ENCODE data around the gene MUC2.
A peak's percentile ranks its signal among the peaks of the same experiment; 100 is the strongest.

MUC2 gene

DNA sequence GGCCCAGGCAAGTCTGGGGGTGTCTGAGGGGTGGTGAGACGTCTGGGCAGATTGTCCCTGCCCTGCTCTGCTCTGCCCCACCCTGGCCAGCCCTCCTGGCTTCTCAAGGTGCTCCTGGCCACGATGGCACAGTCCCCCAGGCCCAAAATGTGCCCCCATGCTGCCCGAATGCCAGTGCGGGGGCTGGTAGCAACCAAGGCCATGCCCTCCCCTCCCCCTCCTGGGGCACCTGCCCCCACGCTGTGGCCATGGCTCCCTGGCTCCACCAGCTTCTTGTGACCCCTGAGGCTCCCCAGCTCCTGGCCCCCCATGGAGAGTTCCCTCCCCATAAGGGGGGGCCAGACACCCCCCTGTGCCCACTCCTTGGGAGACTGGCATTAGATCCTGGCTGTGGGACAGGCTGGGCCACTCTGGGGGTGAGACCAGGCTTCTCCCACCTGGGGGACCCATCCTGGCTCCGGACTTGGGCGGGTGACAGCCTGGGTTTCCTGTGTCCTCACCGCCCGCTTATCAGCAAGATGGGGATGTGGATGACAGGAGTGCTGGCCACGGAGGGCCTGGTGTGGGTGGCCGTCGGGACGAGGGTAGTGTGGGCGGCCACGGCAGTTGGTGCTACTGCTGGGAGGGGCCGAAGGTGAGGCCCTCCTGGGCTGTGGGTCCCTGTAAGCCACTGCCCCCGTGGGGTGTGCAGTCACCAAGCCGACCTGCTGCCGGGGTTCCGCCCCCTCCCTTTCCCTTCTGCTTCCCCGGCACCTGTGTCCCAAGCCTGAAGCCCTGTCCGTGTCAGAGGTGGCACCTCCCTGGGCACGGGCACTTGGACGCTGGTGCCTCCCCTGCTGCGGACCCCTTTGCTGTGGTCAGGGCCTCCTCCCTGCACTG, 22.3 kb upstream of the MUC2 start:
- DNase-seq, result no peak

DNA sequence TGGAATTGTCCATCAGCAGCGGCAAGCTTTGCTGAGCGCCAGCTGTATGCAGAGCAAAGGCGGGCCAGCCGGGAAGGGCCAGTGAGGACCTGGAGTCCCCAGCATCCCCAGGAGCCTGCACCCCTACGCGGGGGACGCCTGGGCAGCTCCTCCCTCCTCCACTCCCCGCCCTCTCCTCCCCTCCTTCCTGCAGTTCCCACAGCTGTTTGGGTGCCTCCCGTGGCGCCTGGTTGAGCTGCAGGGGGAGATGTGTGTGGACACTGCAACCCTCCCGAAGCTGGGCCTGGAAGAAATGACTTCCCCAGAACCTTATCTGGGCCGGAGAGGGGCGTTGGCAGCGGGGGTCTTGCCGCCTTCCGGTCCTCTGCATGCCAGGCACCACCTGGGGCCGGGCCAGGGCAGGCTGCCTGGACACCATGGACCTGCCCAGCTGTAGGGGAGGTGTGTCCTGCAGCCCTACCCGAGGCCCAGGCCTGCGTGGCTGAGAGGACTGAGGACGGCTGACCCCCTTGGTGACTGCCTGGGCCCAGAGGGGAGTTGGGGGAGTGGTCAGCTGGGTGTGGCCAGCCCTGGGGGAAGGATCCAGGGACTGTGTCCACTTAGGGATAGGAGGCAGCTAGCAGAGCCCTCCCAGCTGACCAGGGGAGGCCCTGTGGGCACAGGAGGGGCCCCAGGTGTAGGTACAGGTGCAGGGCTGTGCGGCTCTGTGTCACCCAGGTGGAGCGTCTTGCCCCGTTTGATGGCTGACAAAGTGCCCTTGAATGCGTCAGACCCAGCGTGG, 21.4 kb upstream of the MUC2 start:
- no peak for DNase-seq

DNA sequence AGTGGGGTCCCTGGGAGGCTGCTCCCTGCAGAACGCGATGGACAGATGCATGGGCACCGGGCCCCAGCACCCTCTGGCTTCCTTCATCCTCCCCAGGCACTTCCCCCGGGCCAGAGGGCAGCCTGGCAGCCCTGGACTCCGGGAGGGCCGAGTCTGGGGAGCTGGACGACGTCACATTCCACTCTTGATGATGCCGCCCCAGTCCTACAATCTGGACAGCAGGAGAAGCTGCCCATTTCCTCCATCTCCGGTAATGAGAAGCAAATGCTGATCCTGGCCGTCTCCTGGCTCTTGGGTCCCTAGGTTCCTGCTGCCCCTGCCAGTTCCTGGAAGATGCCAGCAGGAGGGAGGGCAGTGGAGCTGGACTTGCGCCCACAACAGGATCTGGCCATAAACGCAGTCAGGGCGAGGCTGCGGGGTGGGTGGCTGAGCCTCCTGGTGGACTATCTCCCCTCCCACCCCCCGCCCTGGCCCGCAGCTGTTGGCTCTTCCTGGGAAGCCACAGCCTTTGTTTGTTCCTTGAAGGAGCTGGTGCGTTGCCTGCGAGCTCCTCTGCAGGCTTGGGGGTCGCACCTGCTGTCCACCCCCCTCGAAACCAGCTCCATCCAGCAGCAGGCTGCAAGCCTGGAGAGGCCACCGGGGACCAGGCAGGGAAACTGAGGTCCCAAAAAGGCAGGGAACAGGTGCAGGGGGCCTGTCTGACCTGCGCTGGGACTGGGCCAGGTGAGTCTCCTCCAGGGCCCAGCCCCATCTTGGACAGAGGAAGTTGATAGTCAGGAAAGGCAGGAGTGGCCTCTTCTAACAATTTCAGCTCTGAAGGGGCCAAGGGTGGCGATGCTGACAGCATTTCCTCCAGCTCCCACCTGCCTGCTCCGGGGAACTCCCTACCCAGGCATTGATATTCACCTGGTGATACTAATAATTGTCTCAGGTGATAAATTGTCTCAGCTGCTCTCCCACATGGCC, 20.2 kb upstream of the MUC2 start:
- DNase-seq, result peak; percentile 44

DNA sequence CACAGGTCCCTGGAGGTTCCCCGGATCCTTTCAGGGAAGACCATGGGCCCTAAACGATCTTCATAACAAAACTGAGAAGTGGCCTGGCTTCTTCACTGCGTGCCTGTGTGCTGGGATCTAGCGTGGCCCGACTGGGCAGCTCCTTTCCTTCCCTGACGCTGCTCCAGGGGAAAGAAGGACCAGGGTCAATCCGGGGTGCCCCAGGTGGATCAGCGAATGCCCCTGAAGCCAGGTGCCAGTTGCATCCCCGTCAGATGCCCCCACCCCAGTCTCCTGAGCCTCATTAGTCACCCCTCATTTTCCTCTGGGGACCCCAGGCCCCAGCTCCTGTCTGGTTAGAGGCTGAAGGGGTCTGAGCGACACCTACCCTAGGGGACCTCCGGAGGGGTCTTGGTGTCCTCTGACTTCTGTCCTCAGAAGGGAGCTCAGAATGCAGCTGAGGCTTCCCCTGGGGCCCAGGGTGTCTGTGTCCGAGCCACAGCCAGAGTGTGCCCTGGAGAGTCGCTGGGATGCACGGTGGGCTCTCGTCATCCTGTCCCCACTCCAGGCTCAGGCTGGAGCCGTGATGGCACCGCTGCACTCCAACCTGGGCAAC, 19.5 kb upstream of the MUC2 start:
- no peak for DNase-seq

DNA sequence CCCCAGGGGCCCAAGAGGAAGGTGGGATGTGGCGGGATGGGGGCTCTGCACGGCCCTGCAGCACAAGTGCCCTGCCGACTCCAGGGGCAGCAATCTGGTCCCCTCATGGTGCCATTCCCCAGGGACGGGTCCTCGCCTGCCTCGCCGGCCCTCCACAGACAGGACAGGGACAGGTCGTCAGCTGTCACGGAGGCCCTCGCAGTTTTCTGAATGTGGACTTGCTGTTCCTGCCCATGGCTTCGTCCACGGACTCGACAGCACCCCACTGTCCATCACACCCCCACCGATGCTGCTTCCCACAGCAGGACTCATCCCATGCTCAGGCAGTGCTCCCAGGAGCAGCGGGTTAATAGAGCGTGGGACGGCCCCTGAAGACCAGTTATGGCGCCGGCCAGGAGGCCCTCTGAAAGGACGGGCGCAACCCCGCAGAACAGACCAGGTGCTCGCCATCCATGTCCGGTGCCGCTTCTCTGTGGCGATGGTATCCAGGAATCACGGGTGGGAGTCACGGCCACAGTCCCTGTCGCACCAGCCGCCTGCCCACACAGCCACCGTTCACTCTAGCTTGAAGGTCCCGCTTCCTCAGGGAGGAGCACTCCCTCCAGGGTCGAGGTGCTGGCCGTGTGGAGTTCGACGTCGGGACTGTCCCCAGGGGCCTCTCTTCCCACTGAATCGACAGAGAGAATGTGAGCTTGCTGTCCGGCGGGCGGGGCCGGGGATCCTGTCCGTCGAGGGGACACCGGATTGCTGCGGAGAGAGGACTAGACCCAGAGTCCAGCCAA, 18.5 kb upstream of the MUC2 start:
- DNase-seq, result no peak

DNA sequence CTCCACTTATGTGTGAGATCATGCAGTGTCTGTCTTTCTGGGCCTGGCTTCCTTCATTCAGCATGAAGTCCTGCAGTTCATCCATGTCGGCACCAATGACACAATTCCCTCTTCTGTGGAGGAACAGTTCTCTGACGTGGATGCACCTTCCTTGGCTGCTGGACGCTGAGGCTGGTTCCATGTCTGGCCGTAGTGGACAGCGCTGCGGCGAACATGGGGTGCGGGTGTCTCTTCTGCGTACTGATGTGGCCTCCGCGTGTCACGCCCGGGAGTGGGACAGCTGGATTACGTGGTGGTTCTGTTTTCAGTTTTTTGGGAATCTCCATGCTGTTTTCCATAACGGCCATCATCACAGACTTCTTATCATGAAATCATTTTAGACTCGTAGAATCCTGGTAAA, 16.9 kb upstream of the MUC2 start:
- no peak for DNase-seq

DNA sequence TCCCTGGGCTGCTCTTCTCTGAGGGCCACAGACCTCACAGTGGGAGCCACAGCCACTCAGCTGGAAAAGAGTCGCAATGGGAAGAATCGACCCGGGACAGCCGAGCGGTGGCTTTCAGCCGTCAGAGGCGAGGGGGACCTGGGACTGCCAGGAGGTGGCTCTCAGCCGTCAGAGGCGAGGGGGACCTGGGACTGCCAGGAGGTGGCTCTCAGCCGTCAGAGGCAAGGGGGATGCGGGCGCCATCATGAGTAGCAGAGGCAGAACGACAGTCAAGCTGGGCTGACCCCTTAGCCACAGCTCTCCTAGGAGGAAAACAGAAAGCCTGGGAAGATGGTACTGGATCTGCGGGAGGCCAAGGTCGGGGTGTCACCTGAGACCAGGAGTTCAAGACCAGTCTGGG, 14.9 kb upstream of the MUC2 start:
- DNase-seq, result no peak

DNA sequence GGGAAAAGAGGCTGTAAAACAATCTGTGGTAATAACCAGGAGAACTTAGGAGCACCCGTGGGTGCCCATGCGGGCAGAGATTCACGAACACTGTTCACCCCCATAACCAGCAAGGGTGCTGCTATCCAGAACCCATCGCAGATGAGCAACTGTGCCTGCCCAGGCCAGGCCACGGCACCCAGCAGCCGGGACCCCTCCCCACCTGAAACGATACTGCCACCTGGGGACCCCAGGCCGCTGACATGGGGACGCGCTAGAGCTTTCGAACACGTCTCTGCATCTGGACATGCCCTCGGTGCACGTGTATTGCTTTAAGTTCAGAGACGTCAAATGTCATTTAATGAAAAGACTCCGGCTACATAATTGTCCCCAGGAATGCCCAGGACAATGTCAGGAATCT, 14.3 kb upstream of the MUC2 start:
- no peak for DNase-seq

DNA sequence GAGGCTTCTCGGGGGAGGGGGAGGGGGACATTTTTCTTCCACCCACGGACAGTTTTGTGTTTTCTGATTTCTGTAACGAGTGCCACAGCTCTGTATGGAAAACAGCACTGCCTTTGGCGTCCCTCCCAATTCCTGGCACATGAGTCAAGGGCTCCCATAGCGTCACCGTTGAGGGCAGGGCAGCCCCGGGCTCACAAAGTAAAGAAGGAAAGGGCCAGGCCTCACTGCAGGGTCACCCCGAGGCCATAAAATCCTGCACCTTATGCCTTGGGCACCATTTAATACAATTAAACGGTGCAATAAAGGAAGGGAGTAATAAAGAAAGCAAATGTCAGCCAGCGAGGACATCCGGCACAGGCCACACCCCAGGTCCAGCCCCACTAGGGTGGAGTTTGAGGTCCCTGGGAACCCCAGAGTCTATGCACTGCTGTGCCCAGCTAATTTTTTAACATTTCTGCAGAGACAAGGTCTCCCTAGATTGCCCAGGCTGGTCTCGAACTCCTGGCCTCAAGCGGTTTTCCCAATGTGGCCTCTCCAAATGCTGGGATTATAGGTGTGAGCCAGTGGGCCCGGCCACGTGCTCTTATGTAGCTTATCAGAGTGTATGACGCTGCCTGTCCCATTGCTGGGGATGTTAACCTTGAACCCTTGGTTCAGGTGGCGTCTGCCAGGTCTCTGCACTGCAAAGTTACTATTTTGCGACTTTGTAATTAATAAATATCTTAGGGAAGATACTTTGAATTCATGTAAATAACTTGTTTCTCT, 13.6 kb upstream of the MUC2 start:
- DNase-seq, result no peak

DNA sequence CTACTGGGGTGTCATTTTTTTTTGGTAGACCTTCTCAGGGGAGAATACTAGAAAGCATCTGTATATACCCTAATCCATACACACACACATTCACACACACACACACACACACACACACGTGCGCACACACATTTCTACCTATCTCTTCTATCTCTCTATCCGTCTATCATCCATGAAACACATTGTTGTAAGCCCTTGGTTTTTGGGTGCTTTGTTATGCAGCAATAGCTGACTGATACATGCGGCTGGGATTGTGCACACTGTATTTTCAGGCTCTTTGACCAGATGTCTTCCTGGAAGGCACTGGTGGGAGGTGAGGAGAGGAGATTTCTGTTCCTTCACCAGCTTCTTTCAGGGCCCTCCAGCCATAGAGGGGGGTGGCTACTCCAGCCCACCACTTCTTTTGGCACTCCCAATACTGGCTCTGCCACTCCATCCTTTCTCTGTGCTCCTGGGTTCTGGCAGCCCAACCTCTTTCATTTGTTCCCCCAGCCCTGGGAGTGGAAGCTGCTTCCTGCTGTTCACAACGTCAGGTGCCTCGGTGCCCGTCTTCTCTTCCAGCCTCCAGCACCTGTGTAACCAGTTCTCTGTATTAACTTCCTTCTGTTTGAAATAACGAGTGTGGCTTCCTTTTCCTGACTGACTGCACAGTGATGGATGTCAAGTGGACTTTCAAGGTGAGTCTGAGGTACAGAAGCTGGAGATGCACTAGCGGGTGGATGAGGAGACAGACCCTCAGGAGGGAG, 12.4 kb upstream of the MUC2 start:
- no peak for DNase-seq

DNA sequence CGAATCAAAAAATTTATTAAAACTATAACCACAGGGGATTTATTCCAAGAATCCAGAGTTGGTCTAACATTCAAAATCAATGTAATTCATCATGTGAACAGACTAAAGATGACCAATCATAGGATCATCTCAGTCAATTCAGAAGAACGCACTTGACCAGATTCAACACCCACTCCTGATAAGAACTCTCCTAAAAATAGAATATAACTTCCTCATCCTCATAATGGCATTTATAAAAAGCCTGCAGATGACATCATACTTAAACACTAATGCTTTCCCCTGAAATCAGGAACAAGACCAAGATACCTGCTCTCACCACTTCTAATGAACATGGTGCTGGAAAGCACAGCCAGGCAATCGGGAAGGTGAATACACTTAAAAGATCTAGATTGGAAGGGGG, 10.5 kb upstream of the MUC2 start:
- no peak for DNase-seq

DNA sequence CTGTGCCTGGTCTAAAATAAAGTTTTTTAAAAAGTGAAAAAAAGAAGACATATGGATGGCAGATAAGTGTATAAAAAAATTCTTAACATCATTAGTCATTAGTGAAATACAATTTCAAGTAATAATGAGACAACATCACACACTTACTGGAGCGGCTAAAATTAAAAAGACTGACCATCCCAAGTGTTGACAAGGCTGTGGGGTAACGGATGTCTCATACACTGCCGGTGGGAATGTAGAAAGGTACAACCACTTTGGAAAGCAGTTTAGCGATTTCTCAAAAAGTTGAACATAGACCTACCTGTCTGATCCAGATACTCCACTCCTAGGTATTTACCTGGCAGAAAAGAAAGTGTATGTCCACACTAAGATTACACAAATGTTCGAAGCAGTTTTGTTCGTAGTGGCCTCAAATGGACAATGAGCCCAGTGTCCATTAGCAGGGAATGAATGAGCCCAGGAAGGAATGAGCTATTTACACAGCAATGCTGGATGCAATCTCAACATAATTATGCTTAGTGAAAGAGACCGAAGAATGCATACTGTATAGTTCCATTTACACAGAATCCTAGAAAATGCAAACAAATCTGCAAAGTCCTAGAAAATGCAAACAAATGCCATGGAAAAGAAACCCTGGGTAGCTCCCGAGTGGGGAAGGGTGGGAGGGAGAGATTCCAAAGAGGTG, 6.7 kb upstream of the MUC2 start:
- no peak for DNase-seq

DNA sequence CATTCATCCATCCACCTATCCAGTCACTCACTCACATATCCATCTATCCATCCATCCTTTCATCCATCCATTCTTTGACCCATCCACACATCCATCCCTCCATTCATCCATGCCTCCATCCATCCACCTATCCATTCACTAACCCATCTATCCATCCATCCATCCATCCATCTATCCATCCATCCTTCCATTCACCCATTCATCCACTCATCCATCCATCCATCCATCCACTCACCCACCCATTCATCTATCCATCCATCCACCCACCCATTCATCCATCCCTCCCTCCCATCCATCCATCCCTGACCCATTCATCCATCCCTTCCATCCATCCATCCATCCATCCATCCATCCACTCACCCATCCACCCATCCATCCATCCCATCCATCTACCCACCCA, 4.9 kb upstream of the MUC2 start:
- no peak for DNase-seq

DNA sequence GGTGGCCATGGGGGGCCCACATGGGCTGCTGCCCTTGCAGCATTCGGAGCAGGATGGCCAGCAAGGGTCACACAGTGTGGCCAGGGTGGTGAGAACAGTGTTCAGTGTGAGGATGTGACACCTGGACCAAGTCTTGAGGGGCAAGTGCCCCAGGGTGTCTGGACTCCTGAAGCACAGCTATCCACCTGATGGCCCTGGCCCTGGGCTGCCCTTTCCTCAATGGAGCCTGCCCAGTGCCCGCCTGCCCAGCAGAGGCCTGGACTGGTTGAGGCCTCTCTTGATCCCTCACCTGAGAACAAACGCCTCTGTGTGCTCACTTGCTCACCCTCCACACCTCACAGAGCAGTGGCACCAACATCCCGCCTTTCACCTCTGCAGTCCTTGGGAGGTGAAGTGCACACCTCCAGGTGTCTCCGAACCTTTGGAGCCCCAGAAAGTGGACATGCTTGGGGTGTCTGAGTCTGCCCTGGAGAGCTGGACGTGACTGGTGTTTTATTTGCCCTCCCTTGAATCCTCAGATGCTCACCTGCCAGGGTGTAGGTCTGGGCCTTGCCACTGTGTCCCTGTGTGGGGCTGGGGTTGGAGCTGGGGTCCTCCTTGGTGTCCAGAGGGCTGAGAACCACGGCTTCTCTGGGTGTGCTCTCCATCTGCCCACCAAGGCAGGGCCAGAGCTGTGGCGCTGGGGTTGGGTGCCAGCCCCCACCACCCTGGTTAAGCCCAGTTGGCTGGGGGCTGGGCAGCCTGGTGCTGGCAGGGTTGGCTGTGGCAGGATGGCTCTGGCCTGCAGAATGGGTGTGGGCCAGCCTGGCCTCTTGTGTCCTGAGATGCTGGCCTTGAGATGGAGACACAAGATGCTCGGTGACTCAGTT, 3.8 kb upstream of the MUC2 start:
- no peak for DNase-seq

DNA sequence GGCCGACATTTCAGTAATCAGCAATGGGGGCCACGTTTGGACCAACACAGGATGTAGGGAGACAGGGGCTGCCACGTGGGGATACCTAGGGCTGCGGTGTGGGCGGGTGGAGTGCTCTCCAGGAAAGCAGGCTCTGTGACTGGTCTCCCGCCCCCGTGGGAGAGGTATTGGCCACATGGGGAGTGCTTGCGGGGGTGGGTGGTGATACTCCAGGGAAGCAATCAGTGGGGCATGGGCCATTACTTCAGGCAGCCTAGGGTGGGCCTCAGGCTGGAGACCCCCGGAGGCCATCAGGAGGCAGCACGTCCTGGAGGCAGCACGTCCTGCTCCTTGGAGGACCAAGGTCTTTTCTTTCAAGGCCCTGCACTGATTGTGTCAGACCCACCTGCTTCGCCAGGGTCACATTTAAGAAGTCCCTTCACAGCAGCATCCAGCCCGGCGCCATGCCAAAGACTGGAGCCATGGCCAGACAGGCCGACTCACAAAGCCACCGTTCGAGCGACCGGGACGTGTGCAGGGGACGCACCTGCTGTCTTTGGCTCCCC, 3.0 kb upstream of the MUC2 start:
- DNase-seq, result peak; percentile 53

DNA sequence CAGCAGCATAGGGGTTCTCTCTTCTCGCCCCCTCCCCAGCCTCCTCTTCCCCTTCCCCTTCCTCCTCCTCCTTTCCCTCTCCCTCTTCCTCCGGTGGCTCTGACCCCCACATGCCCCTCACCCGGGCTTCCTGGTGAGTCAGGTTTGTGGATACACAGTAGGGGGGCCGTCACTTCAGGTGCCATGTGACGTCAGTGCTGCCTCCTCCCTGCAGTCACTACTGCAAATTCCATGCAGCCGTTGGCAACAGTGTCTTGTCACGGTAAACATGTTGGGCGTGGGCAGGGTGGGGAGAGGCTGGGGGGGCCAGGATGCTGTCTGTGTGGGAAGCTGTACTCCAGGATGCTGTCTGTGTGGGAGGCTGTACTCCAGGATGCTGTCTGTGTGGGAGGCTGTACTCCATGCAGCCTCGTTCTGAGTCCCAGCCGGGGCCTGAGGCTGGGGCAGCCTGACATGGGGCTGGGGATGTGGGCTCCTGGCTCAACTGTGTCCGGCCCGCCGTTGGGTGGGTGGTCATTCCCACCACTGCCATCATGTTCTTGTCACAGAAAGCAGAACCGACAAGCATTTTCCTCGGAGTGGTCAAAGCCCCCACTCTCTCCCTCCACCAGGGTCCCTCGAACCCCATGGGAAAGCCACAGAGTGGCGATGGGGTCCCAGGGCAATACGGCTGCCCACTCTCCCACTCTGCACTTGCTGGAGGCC, 2.4 kb upstream of the MUC2 start:
- peak; percentile 71 for DNase-seq

DNA sequence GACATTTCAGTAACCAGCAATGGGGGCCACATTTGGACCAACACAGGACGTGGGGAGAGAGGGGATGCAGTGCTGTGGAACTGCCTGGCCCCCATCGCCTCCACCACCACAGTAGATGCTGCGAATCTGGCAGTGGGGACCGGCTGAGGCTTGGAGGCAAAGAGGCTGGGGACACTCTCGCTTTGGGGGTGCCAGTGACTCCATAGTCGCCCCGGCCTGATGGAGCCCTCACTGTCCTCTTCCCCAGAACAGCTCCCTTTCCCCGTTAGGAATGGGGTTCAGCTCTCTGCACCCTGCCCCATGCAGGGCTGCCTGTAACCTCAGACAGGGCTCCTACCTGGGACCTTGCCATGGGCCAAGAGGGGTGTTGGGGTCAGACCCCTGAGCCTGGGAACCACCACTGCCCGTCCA, 1.8 kb upstream of the MUC2 start:
- DNase-seq, result no peak

DNA sequence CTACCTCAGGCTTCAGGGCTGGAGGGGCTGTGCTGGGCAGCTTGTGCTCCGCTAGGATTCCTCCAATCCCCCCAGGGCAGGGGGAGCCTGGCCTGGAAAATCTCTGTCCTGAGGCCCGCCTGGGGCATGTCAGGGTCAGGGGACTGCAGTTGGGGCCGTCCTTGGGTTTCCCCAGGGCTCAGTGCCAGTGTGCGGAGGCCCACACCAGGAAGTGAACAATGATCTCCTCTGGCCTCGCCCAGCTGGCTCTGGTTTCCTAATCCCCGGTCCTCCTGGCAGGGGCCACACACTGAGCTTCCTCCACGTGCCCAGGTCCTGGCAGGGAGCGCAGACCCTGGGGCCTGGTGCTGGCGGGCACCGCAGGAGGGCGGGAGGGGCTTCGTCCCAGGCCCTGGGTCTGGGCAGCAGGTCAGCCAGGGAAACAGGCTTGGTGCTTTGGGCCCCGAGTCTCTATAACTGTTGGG, 1.4 kb upstream of the MUC2 start:
- DNase-seq, result no peak
